K562 (cell line): Measurements from ENCODE around the gene TPK1. TPM values are rescaled to one million over a fixed set of nuclear protein-coding genes. Genes with fewer than 3 reads are reported as not detected.

Experiments used
- polyA plus RNA-seq, 8 experiments: library from polyadenylated mRNA; depleted of rRNA in 4 of 8; stranded (reverse) in 5 of 8; unstranded in 3 of 8; fragments of >200 nt; fragmentation: Nextera tagmentation in 2 of 8; fragmentation: Illumina TruSeq in 1 of 8; extraction: Ambion mirVana in 2 of 8; extraction: Trizol in 1 of 8; gene quantifications; 2 replicates each; pipeline versions ENCODE4 v1.2.1 to v1.2.3, GENCODE V29; 2011 to 2014; ENCODE audit warnings: inconsistent platforms in 1 of 8, missing spikeins in 1 of 8
- total RNA-seq, 7 experiments: library from RNA; depleted of rRNA in 6 of 7; stranded (reverse); fragments of >200 nt in 6 of 7; fragmentation: Illumina TruSeq in 2 of 7; extraction: Trizol in 2 of 7; gene quantifications; 2 replicates each; pipeline versions ENCODE4 v1.2.1 to v1.2.3, GENCODE V29; 2011 to 2021; ENCODE audit warnings: low replicate concordance in 1 of 7
- TF ChIP-seq, protein P1 (sequence below): fragments of 450-650 bp; IDR thresholded peaks from 2 replicates; pipeline ENCODE4 v1.6.1; 2016; ENCODE audit warnings: mild to moderate bottlenecking, moderate library complexity

Gene TPK1
- total and polyA plus RNA-seq, 9 of the 15 experiments (the other 6 are each of a cell fraction or from before 2014, with no cell fraction given) = 5.1 to 16.2 (median 9.2) TPM

DNA sequence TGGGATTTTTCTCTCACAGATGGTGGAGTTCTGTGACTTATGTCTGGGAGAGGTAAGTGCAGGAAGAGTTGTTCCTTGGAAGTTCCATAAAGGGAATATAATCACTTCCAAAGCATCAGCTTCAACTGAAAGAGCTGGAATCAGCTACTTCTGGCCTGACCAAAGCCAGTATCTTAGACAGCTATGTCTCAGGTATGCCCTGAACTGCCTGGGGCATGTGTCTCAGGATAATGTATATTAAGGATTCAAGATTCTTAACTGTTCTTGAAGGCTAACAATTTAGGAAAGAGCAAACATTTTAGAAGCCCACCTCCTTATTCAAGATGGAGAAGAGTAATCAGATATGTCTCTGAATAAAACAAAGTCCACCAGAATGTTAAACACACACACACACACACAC lies 420.0 kb downstream of the TPK1 start (continued):
- TF ChIP-seq, protein P1, sequence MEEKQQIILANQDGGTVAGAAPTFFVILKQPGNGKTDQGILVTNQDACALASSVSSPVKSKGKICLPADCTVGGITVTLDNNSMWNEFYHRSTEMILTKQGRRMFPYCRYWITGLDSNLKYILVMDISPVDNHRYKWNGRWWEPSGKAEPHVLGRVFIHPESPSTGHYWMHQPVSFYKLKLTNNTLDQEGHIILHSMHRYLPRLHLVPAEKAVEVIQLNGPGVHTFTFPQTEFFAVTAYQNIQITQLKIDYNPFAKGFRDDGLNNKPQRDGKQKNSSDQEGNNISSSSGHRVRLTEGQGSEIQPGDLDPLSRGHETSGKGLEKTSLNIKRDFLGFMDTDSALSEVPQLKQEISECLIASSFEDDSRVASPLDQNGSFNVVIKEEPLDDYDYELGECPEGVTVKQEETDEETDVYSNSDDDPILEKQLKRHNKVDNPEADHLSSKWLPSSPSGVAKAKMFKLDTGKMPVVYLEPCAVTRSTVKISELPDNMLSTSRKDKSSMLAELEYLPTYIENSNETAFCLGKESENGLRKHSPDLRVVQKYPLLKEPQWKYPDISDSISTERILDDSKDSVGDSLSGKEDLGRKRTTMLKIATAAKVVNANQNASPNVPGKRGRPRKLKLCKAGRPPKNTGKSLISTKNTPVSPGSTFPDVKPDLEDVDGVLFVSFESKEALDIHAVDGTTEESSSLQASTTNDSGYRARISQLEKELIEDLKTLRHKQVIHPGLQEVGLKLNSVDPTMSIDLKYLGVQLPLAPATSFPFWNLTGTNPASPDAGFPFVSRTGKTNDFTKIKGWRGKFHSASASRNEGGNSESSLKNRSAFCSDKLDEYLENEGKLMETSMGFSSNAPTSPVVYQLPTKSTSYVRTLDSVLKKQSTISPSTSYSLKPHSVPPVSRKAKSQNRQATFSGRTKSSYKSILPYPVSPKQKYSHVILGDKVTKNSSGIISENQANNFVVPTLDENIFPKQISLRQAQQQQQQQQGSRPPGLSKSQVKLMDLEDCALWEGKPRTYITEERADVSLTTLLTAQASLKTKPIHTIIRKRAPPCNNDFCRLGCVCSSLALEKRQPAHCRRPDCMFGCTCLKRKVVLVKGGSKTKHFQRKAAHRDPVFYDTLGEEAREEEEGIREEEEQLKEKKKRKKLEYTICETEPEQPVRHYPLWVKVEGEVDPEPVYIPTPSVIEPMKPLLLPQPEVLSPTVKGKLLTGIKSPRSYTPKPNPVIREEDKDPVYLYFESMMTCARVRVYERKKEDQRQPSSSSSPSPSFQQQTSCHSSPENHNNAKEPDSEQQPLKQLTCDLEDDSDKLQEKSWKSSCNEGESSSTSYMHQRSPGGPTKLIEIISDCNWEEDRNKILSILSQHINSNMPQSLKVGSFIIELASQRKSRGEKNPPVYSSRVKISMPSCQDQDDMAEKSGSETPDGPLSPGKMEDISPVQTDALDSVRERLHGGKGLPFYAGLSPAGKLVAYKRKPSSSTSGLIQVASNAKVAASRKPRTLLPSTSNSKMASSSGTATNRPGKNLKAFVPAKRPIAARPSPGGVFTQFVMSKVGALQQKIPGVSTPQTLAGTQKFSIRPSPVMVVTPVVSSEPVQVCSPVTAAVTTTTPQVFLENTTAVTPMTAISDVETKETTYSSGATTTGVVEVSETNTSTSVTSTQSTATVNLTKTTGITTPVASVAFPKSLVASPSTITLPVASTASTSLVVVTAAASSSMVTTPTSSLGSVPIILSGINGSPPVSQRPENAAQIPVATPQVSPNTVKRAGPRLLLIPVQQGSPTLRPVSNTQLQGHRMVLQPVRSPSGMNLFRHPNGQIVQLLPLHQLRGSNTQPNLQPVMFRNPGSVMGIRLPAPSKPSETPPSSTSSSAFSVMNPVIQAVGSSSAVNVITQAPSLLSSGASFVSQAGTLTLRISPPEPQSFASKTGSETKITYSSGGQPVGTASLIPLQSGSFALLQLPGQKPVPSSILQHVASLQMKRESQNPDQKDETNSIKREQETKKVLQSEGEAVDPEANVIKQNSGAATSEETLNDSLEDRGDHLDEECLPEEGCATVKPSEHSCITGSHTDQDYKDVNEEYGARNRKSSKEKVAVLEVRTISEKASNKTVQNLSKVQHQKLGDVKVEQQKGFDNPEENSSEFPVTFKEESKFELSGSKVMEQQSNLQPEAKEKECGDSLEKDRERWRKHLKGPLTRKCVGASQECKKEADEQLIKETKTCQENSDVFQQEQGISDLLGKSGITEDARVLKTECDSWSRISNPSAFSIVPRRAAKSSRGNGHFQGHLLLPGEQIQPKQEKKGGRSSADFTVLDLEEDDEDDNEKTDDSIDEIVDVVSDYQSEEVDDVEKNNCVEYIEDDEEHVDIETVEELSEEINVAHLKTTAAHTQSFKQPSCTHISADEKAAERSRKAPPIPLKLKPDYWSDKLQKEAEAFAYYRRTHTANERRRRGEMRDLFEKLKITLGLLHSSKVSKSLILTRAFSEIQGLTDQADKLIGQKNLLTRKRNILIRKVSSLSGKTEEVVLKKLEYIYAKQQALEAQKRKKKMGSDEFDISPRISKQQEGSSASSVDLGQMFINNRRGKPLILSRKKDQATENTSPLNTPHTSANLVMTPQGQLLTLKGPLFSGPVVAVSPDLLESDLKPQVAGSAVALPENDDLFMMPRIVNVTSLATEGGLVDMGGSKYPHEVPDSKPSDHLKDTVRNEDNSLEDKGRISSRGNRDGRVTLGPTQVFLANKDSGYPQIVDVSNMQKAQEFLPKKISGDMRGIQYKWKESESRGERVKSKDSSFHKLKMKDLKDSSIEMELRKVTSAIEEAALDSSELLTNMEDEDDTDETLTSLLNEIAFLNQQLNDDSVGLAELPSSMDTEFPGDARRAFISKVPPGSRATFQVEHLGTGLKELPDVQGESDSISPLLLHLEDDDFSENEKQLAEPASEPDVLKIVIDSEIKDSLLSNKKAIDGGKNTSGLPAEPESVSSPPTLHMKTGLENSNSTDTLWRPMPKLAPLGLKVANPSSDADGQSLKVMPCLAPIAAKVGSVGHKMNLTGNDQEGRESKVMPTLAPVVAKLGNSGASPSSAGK = no peak
